ENCODE results near the gene CCZ1B. TPM values are rescaled to one million over a fixed set of nuclear protein-coding genes. Genes with fewer than 3 reads are reported as not detected.

Gene CCZ1B
- total RNA-seq: 89.6 and 114 TPM in 2 replicates

GRCh38 chr7:6826151-6826550, at the start of gene CCZ1B:
CCZ1B (minus strand) TSS chr7:6826275; CDS start chr7:6826197, 78 bp downstream.

GRCh38 chr7:6753964-6754363, 72.1 kb downstream of the CCZ1B start, which contains the start of gene RSPH10B2:
RSPH10B2 (plus strand) TSS chr7:6754103; CDS start chr7:6757678, 3,575 bp downstream.

Other genes with a start within 250 kb of the CCZ1B start
- gene ZDHHC4, start 248.8 kb downstream of the CCZ1B start, total RNA-seq: 33.5 and 40.8 TPM in 2 replicates
- gene INTS15, start 236.3 kb downstream of the CCZ1B start, total RNA-seq: 8.5 and 11.5 TPM in 2 replicates
- 0.54 and 1.3 TPM in 2 replicates for gene ZNF853, start 210.7 kb downstream of the CCZ1B start, total RNA-seq
- 9.3 and 14.0 TPM in 2 replicates for gene ZNF316, start 189.0 kb downstream of the CCZ1B start, total RNA-seq
- gene ZNF12, start 119.3 kb downstream of the CCZ1B start, total RNA-seq: 13.3 and 16.1 TPM in 2 replicates
- 0.09 and 0.19 TPM in 2 replicates for gene RSPH10B2, start 72.2 kb downstream of the CCZ1B start, total RNA-seq